Measurements from ENCODE around the gene KHNYN.
A peak's percentile ranks its signal among the peaks of the same experiment; 100 is the strongest.

Gene KHNYN

GRCh38 chr14:24435998-24436354 is 6.2 kb downstream of the KHNYN start:
- DNase-seq (ENCODE audit: low read depth), result no peak
- H3K4me3 ChIP-seq (ENCODE audit: low read length), result no peak overlapping the region
- TF ChIP-seq CTCF (IDR thresholded peaks at IDR 0.05; ENCODE audit: insufficient read depth, low read depth, low read length, missing control alignments), result no peak

DNA sequence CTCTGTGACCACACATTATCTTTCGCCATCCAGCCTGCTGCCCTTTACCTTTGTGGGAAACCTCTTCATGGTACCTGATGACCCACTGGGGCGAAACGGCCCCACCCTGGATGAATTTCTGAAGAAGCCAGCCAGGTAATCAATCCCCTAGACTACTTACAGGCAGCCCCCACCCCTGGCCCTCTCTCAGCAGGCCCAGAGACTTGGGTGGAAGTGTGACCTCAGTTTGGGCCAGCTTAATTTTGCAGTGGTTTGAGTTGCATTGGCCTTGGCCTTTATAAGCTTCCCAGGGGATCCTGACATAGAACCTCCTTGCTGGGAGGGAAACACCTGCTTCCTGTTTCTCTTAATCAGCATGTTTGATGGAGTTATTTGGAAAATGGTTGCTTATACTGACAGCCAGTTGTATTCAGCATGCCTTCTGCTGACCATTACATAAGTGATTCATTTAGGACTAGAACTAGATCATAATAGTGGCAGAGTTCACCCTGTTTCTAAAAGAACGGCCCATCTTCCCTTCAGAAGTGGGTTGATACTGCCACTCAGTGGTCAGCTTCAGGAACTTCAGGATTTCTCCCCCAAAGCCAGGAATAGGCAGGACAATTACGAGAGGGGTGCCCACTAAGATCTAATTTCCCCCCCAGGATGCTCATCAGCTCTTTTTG is 6.7 kb downstream of the KHNYN start:
- peak; percentile 70 for DNase-seq (ENCODE audit: low read depth)
- peak; percentile 81 for TF ChIP-seq CTCF (IDR thresholded peaks at IDR 0.05; ENCODE audit: insufficient read depth, low read depth, low read length, missing control alignments)
- H3K4me3 ChIP-seq (ENCODE audit: low read length), result no peak overlapping the region

GRCh38 chr14:24437020-24437735 is 7.4 kb downstream of the KHNYN start:
- no peak for DNase-seq (ENCODE audit: low read depth)
- no peak overlapping the region for H3K4me3 ChIP-seq (ENCODE audit: low read length)
- no peak for TF ChIP-seq CTCF (IDR thresholded peaks at IDR 0.05; ENCODE audit: insufficient read depth, low read depth, low read length, missing control alignments)

DNA sequence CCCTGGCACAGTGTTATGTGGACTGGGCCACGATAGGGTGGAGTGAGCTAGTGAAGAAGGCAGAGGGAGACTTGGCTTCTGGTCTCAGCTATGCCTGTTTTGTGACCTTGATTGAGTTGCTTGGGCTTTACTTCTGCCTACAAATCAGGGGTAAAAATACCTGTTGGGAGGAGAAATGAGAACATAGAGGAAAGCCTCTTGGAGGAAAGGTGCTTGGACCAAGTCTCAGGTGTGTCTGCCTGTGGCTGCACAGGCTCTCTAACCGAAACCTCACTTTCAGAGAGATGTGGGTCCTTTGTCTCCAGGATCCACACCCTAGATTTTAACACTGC is 7.9 kb downstream of the KHNYN start:
- H3K4me3 ChIP-seq (ENCODE audit: low read length), result no peak overlapping the region
- no peak for DNase-seq (ENCODE audit: low read depth)

DNA sequence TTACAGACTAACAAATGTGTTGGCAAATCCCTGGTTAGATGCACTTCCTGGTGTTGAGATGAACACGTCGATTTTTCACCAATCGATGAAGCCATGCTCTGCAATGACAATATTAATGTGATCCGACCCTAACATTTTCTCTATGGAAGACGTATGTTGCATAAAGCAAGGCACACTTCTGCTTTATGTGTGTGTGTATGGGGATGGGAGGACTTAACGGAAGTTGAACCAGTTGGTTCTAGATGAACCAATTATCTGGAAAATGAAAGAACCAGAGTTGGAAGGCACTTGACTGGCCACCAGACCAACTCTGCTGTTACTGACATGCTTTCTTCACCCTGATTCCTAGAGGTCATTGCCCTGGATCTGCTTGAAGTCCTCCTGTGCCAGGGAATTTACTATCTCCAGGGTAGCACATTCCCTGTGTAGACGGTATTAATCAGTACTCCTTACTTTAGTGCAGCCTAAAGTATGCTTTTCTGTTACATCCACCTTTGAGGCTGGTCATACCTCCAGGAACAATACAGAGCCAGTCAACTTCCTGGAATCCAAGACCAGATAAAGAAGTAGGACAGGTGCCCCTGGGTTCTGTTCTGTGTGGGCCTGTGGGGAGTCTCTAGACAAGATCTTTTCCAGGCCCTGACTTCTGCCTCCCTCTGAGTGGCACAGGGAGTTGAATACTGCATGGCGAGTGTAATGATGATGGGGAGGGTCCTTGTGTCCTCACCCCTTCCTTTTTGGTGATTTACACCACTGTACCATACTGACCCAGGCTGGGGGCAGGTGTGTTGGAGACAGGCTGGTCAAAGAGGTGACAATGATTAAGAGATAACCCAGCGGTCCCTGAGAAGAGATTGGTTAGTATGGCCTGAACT is 8.7 kb downstream of the KHNYN start:
- no peak for TF ChIP-seq CTCF (IDR thresholded peaks at IDR 0.05; ENCODE audit: insufficient read depth, low read depth, low read length, missing control alignments)
- DNase-seq (ENCODE audit: low read depth), result no peak
- H3K4me3 ChIP-seq (ENCODE audit: low read length), result no peak overlapping the region

More for the DNA sequence above, 7.9 kb downstream of the KHNYN start:
- TF ChIP-seq CTCF (IDR thresholded peaks at IDR 0.05; ENCODE audit: insufficient read depth, low read depth, low read length, missing control alignments), result no peak

DNA sequence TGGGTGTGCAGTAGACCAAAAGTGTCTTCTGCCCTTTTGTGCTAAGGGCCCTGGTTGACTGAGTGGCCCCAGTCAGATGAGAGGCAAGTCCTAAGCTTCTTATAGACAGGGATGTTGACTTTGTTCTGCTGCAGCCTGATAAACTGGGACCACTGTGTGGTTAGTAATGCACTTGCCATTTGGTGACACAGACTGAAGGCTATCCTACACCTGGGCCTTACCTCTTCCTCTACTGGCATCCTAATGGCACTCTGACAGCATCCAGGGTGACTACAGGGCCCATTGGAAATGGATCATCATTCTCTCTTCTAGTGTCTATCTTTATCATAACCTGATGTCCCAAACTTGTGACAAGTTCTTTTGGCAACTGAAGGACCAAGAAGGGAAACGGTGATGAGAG is 9.5 kb downstream of the KHNYN start:
- DNase-seq (ENCODE audit: low read depth), result no peak
- no peak for TF ChIP-seq CTCF (IDR thresholded peaks at IDR 0.05; ENCODE audit: insufficient read depth, low read depth, low read length, missing control alignments)
- no peak overlapping the region for H3K4me3 ChIP-seq (ENCODE audit: low read length)
